ENCODE measurements around the gene ZNF324. TPM values are rescaled to one million over a fixed set of nuclear protein-coding genes. Genes with fewer than 3 reads are reported as not detected.
"Not testable (repeated sequence)": the region's sequence is repeated elsewhere in the genome, so short reads cannot be mapped to it uniquely, and the experiment has no call there.

The ZNF324 gene
- total RNA-seq, 1 donor from 2014 or later, result 9.2 TPM

GRCh38 chr19:58507602-58508223 lies 40.8 kb downstream of the ZNF324 start:
- not testable (repeated sequence) for ATAC-seq

GRCh38 chr19:58509731-58510083 lies 42.8 kb downstream of the ZNF324 start:
- ATAC-seq, result no peak

- ATAC-seq, result no peak
Observed at GRCh38 chr19:58510084-58510862, 43.4 kb downstream of the ZNF324 start.

- ATAC-seq, result no peak
Observed at GRCh38 chr19:58511353-58512208, 44.7 kb downstream of the ZNF324 start, which contains the start of gene SLC27A5. Gene SLC27A5, minus strand, starts transcription at chr19:58511992. Its CDS starts 37 bp downstream, at chr19:58511955.

- no peak for ATAC-seq
Observed at GRCh38 chr19:58513213-58513693, 46.4 kb downstream of the ZNF324 start.

- ATAC-seq, result peak; percentile 84
Observed at GRCh38 chr19:58513694-58514563, 47.0 kb downstream of the ZNF324 start.

GRCh38 chr19:58514564-58515022 lies 47.7 kb downstream of the ZNF324 start:
- no peak for ATAC-seq

GRCh38 chr19:58515259-58515658 lies 48.4 kb downstream of the ZNF324 start:
- no peak for ATAC-seq

GRCh38 chr19:58516246-58516836 lies 49.5 kb downstream of the ZNF324 start:
- ATAC-seq, result no peak

- ATAC-seq, result no peak
Observed at GRCh38 chr19:58516964-58517833, 50.3 kb downstream of the ZNF324 start.

- peak; percentile 11 for ATAC-seq
Observed at GRCh38 chr19:58518256-58519086, 51.6 kb downstream of the ZNF324 start.

GRCh38 chr19:58519087-58519354 lies 52.1 kb downstream of the ZNF324 start:
- ATAC-seq, result peak; percentile 46

GRCh38 chr19:58519355-58520256 lies 52.7 kb downstream of the ZNF324 start, which contains the start of gene ZBTB45:
Gene ZBTB45, minus strand, starts transcription at chr19:58519810. Its CDS starts 2,137 bp downstream, at chr19:58517673.
- peak; percentile 83 for ATAC-seq

- ATAC-seq, result no peak
Observed at GRCh38 chr19:58520257-58520599, 53.3 kb downstream of the ZNF324 start.

- no peak for ATAC-seq
Observed at GRCh38 chr19:58521651-58522050, 54.8 kb downstream of the ZNF324 start.

GRCh38 chr19:58522709-58523108 lies 55.8 kb downstream of the ZNF324 start:
- no peak for ATAC-seq
